ENCODE measurements around the gene CAMTA1.
"Not testable (repeated sequence)": the region's sequence is repeated elsewhere in the genome, so short reads cannot be mapped to it uniquely, and the experiment has no call there.

CAMTA1 gene

GRCh38 chr1:7703321-7704213 lies 918.3 kb downstream of the CAMTA1 start:
- DNase-seq, result peak; percentile 46

GRCh38 chr1:7704214-7705047 lies 919.2 kb downstream of the CAMTA1 start:
- peak; percentile 94 for DNase-seq

DNA sequence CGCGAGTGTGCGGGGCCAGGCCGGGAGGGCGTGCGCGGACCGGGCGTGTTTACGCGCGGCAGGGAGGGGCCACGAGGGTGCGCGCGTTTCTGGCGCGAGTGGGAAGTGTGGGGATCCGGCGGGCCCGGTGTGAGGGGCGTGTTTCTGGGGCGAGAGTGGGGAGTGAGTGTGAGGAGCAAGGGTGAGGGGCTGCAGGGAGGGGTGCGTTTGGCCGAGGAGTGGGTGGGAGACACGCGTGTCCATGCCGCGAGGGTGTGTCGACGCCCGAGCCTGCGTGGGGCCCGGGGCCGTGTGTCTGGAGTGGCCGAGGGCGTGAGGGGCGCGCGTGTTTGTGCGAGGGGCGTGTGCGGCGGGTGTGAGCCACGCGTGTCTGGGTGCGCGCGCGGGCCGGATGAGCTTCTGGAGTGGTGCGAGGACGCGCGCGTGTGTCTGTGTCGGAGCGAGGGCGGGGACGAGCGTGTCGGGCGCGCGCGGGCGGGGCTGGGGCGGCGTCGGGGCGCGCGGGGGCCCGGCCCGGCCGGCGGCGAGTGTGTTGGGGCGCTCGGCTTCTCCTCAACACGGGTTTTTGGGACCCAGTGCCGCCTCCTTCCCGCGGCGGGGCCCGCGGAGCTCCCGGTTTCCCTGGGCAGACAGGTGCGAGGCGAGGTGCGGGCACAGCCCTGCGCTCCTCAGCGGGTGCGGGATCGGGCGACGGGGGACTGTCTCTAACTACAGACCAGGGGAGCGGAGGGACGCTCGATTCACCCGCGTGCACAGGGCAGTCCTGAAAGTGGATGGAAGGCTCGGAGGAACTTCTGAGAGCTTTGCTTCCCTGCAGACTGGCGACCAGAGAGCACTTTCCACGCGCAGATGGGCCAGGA lies 920.0 kb downstream of the CAMTA1 start:
- DNase-seq, result peak; percentile 21

GRCh38 chr1:7705908-7706216 lies 920.6 kb downstream of the CAMTA1 start:
- DNase-seq, result no peak

GRCh38 chr1:7707527-7707926 lies 922.3 kb downstream of the CAMTA1 start:
- no peak for DNase-seq

GRCh38 chr1:7708065-7708464 lies 922.8 kb downstream of the CAMTA1 start:
- DNase-seq, result not testable (repeated sequence)

GRCh38 chr1:7710859-7711258 lies 925.6 kb downstream of the CAMTA1 start:
- DNase-seq, result no peak

- DNase-seq, result no peak
These were observed 927.6 kb downstream of the CAMTA1 start for GRCh38 chr1:7712731-7713323.

GRCh38 chr1:7716506-7716905 lies 931.3 kb downstream of the CAMTA1 start:
- DNase-seq, result no peak

DNA sequence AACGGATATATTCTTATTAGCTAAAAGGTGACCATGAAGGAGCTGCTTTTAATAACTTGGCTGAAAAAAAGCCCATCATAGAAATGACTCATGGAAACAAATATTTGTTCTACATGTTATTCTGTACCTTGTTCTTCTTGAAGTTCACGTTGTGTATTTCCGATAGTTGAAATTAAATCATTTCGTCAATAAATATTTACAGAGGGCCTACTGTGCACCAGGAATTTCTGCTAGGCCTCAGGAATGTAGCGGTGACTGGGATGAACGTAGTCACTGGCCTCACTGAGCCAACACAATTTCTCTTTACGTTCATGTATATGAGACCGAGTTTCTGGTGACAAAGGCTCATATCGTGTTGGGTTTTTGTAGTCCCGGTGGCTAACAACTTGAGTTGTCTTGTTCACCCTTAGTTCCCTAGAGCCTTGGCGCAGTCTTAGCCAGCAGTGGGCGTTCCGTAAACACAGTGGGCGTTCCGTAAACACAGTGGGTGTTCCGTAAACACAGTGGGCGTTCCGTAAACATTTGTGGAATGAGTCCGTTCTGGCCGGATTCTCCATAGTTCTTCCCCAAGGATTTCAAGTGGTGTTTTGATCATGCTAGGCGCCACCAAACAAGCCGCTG lies 932.6 kb downstream of the CAMTA1 start:
- DNase-seq, result no peak

GRCh38 chr1:7719468-7720094 lies 934.3 kb downstream of the CAMTA1 start:
- no peak for DNase-seq

DNA sequence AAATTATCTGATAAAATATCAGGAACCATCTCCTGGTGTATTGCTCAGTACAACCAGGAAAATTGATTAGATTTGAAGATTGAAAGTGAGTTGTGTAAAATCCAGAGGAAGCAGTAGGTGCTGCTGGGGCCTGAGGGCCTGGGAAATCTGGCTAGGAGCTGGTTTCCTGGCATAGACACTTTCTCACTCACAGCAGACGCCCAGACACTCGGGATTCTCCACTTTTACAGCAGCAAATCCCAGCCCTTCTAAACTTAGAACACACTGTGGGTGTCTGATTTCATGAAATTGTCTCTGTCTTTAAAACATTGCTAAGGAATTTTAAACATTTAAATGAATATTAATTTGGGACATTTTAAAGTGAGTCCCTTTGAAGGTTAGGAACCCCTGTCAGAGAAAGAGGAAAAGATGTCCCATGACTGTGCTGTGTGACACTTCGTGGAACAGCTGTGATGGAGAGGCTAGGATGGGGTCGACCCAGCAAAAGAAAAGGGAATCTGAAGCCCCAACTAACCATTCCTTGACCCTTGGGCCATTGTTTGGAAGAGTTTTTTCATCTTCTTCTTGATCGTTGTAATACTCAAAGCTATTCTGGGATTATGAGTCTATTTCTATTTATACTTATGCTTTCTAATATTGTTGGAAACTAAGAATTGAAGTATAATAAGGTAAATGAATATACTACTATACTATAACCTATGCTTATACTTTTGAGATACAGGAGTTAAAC lies 936.9 kb downstream of the CAMTA1 start:
- no peak for DNase-seq

GRCh38 chr1:7722670-7723012 lies 937.4 kb downstream of the CAMTA1 start:
- DNase-seq, result no peak

DNA sequence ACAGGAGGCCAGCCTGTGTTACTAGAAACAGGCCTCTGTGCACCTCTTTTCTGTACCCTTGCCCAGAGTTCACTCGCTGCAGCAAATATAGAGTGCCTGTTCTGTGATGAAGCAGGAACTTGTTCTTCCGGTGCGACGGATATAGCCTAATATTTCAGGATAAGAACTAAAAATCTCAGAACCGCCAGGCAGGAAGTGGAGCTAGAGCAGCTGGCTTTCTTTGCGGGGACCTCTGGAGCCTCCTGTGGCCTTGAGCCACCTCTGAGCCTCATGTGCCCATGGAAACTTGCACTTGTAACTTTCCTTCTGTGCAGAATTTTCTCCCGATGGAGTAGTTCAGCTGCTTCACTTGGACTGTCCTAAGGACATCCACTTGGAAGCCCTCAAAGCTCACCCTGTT lies 941.4 kb downstream of the CAMTA1 start:
- no peak for DNase-seq

DNA sequence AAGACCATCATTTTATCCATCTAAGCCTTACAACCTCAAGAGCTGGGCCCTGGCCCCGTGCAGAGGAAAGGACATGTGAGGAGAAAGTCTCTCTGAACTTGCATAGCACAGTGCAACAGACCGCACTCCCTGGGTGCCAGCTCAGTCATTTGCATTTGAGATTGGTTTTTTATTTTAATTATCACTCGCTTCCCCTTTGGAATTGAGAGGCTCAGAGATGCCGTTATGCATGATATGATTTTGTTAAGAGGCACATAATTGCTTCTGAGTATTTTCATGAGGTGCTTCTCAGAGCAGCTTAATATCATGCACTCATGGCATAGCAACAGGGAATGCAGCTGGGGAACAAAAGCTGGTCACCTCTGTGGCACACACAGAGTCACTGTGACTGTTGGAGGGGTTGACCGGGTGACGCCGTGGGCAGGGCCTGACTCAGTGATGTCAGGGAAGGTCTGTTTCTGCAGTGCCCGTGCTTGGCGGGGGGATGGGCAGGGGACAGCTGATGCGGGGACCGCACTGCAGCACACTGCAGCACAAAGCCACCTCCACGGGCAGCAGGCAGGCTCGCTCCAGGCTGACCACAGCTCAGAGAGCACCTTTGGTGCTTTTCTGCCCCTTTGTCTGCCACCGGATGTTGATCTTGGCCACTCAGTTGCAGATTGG lies 942.7 kb downstream of the CAMTA1 start:
- no peak for DNase-seq

DNA sequence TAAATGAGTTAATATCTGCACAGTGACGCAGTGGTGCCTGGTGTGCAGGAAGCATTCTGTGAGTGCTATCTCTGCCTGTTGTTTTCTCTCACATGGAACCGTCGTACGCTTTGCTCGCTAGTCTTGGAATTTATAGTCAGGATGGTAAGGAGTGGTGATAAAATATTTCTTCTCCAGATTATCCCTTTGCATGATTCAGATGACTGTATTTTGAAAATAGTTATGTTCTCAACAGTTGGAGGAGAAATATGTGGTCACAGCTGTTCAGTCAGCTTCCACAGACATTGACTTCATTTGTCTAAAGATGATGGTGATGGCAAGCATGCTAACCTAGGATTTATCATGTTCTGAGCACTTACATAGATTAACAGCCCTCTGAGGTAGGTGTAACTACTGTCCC lies 944.5 kb downstream of the CAMTA1 start:
- no peak for DNase-seq

- DNase-seq, result no peak
These were observed 947.1 kb downstream of the CAMTA1 start for GRCh38 chr1:7732331-7732730.

- DNase-seq, result no peak
These were observed 948.0 kb downstream of the CAMTA1 start for GRCh38 chr1:7733276-7733675.

GRCh38 chr1:7738044-7738443 lies 952.8 kb downstream of the CAMTA1 start:
- no peak for DNase-seq

GRCh38 chr1:7743346-7743745 lies 958.1 kb downstream of the CAMTA1 start:
- no peak for DNase-seq

GRCh38 chr1:7744882-7745281 lies 959.6 kb downstream of the CAMTA1 start:
- DNase-seq, result no peak

Data from COR-L47 (cell line).